Thoracic aorta (tissue), 2 donors: ENCODE results near the gene MPPED2. TPM values are rescaled to one million over a fixed set of nuclear protein-coding genes. Genes with fewer than 3 reads are reported as not detected.

Source experiments
- ATAC-seq: fragments of 150-250 bp; one replicate; pipeline ENCODE4 v1.8.0; 2017; ENCODE audit warnings: low read depth; ENCODE audit not compliant: insufficient number of reproducible peaks, low FRiP score
- DNase-seq: peaks from one replicate; pipeline ENCODE4 v3.0.0-alpha.2; 2020; ENCODE audit warnings: low spot score
- H3K27ac ChIP-seq, 2 donors: fragments of 200-600 bp; sonication (generic); 1 replicate in 1 of 2; 2 replicates in 1 of 2; pipeline ENCODE4 v1.5.1; 2016; ENCODE audit warnings: mild to moderate bottlenecking in 2 of 2, moderate library complexity in 2 of 2
- H3K27me3 ChIP-seq: fragments of 200-600 bp; sonication (generic); replicated peaks from 2 replicates; pipeline ENCODE4 v1.6.0; 2016; ENCODE audit warnings: mild to moderate bottlenecking; ENCODE audit not compliant: insufficient read depth
- H3K36me3 ChIP-seq: fragments of 200-600 bp; sonication (generic); one replicate; pipeline ENCODE4 v1.5.1; 2016
- H3K4me1 ChIP-seq, 2 donors: fragments of 200-600 bp; sonication (generic); 1 replicate in 1 of 2; 2 replicates in 1 of 2; pipeline versions ENCODE4 v1.5.1 to v1.6.0; 2016; ENCODE audit warnings: low read depth in 2 of 2, mild to moderate bottlenecking in 1 of 2; ENCODE audit not compliant: control insufficient read depth in 1 of 2
- H3K4me3 ChIP-seq: fragments of 200-600 bp; sonication (generic); 2 replicates; pipeline ENCODE4 v1.5.1; 2016; ENCODE audit warnings: mild to moderate bottlenecking
- H3K9me3 ChIP-seq: fragments of 200-600 bp; sonication (generic); 2 replicates; pipeline ENCODE4 v1.5.1; 2016
- CTCF ChIP-seq: fragments of 200-600 bp; sonication (generic); IDR thresholded peaks from one replicate; pipeline ENCODE4 v1.5.1; 2019; ENCODE audit warnings: antibody characterized with exemption
- total RNA-seq, 2 donors: library from RNA; depleted of rRNA; stranded (reverse); fragments of >200 nt; gene quantifications; one replicate each; pipeline versions ENCODE4 v1.1.0 to v1.2.3, GENCODE V29; 2016

MPPED2 gene
- total RNA-seq, 2 donors from 2014 or later = 16.0 to 18.8 TPM

GRCh38 chr11:30454111-30454510 lies 132.0 kb downstream of the MPPED2 start:
- Histone ChIP-seq H3K9me3 (no peaks in the 10 kb centered on the region), H3K27me3 (no peaks in the 10 kb centered on the region), H3K36me3 (no peaks in the 10 kb centered on the region), H3K4me1 (peaks cover 3 to 64% of the 10 kb centered on the region in 2 donors), H3K27ac (no peak overlapping the region), H3K4me3 (no peak overlapping the region)
- no peak for ATAC-seq
- no peak for DNase-seq
- no peak for TF ChIP-seq CTCF

GRCh38 chr11:30453705-30454104 lies 132.4 kb downstream of the MPPED2 start:
- Histone ChIP-seq H3K36me3 (no peaks in the 10 kb centered on the region), H3K9me3 (no peaks in the 10 kb centered on the region), H3K27ac (no peak overlapping the region), H3K4me1 (peaks cover 3 to 64% of the 10 kb centered on the region in 2 donors), H3K4me3 (no peak overlapping the region), H3K27me3 (no peaks in the 10 kb centered on the region)
- DNase-seq = no peak
- no peak for TF ChIP-seq CTCF
- ATAC-seq = no peak

GRCh38 chr11:30452842-30453241 lies 133.3 kb downstream of the MPPED2 start:
- ATAC-seq (no peak), DNase-seq (no peak)
- Histone ChIP-seq H3K27ac (no peak overlapping the region), H3K9me3 (no peaks in the 10 kb centered on the region), H3K36me3 (no peaks in the 10 kb centered on the region), H3K4me1 (peaks cover 3 to 56% of the 10 kb centered on the region in 2 donors), H3K27me3 (no peaks in the 10 kb centered on the region), H3K4me3 (no peak overlapping the region)
- no peak for TF ChIP-seq CTCF

GRCh38 chr11:30452114-30452513 lies 134.0 kb downstream of the MPPED2 start:
- ATAC-seq (no peak), DNase-seq (no peak)
- TF ChIP-seq CTCF = no peak

GRCh38 chr11:30451626-30452025 lies 134.5 kb downstream of the MPPED2 start:
- no peak for TF ChIP-seq CTCF
- no peak overlapping the region for H3K4me3 ChIP-seq
- no peaks in the 10 kb centered on the region for H3K27me3 ChIP-seq
- H3K4me1 ChIP-seq = peaks cover 4 to 51% of the 10 kb centered on the region in 2 donors
- H3K9me3 ChIP-seq = no peaks in the 10 kb centered on the region
- H3K36me3 ChIP-seq = no peaks in the 10 kb centered on the region
- no peak overlapping the region for H3K27ac ChIP-seq
- ATAC-seq = no peak
- DNase-seq = no peak

More at GRCh38 chr11:30452114-30452513, 134.0 kb downstream of the MPPED2 start:
- Histone ChIP-seq H3K27me3 (no peaks in the 10 kb centered on the region), H3K4me3 (no peak overlapping the region), H3K36me3 (no peaks in the 10 kb centered on the region), H3K9me3 (no peaks in the 10 kb centered on the region), H3K4me1 (peaks cover 3 to 51% of the 10 kb centered on the region in 2 donors), H3K27ac (no peak overlapping the region)
